ENCODE data around the gene CHST10.

CHST10 gene

DNA sequence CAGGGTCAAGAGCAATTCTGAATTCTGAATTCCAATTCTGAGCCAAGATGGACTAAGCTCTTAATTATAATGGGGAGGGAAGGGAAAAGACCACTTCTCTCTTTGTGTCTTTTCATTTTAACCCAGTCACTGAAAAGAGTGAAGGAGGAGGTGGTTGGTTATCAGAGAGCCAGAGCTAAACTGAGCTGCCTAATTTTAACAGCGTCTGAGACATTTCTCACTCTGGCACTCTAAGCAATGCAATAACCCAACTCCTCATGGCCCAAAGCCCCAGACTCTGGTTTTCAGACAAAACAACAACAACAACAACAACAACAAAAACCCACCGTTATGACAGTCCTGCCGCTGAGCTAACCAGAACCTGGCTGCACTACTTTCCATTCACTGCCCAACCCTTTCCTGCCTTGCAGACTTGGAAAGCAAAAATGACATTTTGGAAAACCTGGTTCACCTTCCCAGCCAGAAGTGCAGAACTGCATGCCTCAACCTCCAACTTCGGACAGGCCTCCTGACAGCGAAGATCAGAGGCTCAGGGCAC lies 1.0 kb downstream of the CHST10 start:
- no peak overlapping the region for H3K27ac ChIP-seq (ENCODE audit: poor library complexity, severe bottlenecking)
- DNase-seq (ENCODE audit: low spot score) (no peak), ATAC-seq (ENCODE audit: low read depth) (peak; percentile 17; the same call in 1 of the 3 replicates)
- no peaks in the 10 kb centered on the region for H3K36me3 ChIP-seq (ENCODE audit: low read depth)
- peak overlapping the region; percentile 95 for H3K4me3 ChIP-seq (ENCODE audit: severe bottlenecking)
- peaks cover 3% of the 10 kb centered on the region for H3K4me1 ChIP-seq (ENCODE audit: insufficient read depth, poor library complexity, severe bottlenecking)
- TF ChIP-seq CTCF (IDR thresholded peaks at IDR 0.05; ENCODE audit: poor library complexity, severe bottlenecking), result no peak
- no peaks in the 10 kb centered on the region for H3K27me3 ChIP-seq (ENCODE audit: insufficient read depth, poor library complexity, severe bottlenecking)
- no peaks in the 10 kb centered on the region for H3K9me3 ChIP-seq (ENCODE audit: severe bottlenecking)

DNA sequence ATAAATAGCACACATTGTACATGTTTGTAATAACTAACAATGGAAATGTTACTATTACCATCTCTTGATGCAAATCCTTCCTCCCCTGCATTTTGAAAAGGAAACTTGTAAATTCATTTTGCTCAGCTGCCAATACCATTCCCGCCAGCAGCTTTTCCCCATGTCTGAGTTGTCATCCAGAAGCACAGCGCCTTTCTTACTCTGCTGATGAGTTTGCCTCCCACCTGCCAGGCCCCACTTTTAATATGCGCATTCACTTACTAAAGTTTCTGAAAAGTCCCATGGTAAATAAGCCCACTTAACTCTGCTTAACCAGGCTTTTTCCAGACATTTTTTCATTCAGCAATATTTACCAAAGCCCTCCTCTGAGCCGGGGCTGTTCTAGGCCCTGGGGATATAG lies 3.9 kb downstream of the CHST10 start:
- Histone ChIP-seq H3K27ac (ENCODE audit: poor library complexity, severe bottlenecking) (no peak overlapping the region), H3K4me3 (ENCODE audit: severe bottlenecking) (no peak overlapping the region), H3K36me3 (ENCODE audit: low read depth) (no peaks in the 10 kb centered on the region), H3K4me1 (ENCODE audit: insufficient read depth, poor library complexity, severe bottlenecking) (peaks cover 3% of the 10 kb centered on the region), H3K27me3 (ENCODE audit: insufficient read depth, poor library complexity, severe bottlenecking) (no peaks in the 10 kb centered on the region), H3K9me3 (ENCODE audit: severe bottlenecking) (no peaks in the 10 kb centered on the region)
- TF ChIP-seq CTCF (IDR thresholded peaks at IDR 0.05; ENCODE audit: poor library complexity, severe bottlenecking), result no peak
- ATAC-seq (ENCODE audit: low read depth), result no peak
- DNase-seq (ENCODE audit: low spot score), result no peak

DNA sequence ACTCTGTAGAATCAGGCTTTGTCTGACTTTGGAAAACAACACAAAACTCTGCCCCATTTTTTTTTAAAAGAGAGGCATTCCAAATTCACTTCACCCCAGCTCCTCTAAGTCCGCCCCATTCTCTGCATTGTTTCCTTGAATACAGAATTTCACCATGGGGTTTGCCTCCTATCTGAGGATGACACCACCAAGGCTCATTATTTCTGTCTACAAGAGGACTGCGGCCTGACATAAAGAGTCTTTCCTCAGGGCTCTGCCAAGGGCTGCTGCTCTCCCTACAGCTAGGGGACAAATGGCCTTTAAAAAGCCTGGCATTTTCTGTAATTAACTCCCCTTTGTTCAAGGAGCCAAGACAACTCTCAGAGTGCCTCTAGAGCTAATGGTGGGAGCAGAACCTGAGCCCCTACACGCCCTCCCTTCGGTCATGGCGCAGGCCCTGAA lies 4.6 kb downstream of the CHST10 start:
- no peaks in the 10 kb centered on the region for H3K36me3 ChIP-seq (ENCODE audit: low read depth)
- no peak for DNase-seq (ENCODE audit: low spot score)
- ATAC-seq (ENCODE audit: low read depth), result no peak
- H3K27me3 ChIP-seq (ENCODE audit: insufficient read depth, poor library complexity, severe bottlenecking), result no peaks in the 10 kb centered on the region
- no peak overlapping the region for H3K4me3 ChIP-seq (ENCODE audit: severe bottlenecking)
- H3K9me3 ChIP-seq (ENCODE audit: severe bottlenecking), result no peaks in the 10 kb centered on the region
- TF ChIP-seq CTCF (IDR thresholded peaks at IDR 0.05; ENCODE audit: poor library complexity, severe bottlenecking), result no peak
- H3K27ac ChIP-seq (ENCODE audit: poor library complexity, severe bottlenecking), result no peak overlapping the region
- peaks cover 3% of the 10 kb centered on the region for H3K4me1 ChIP-seq (ENCODE audit: insufficient read depth, poor library complexity, severe bottlenecking)

DNA sequence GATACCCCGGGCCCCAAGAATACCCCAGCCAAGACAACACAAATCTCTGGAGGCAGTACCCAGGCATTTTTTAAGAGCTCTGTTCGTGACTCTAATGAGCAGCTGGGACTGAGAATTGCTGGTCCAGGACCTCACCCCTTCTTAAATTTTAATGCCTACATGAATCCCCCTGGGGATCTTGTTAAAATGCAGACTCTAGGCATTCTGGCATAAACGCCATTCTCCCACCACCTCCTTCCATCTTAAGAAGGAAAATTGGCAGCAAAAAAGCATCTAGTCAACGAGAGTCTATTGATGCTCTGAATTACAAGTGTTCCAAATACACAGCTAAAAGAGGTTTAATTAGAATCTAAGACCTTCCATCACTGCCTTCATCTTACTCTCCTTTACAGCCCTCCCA lies 5.0 kb downstream of the CHST10 start:
- H3K4me3 ChIP-seq (ENCODE audit: severe bottlenecking), result no peak overlapping the region
- H3K4me1 ChIP-seq (ENCODE audit: insufficient read depth, poor library complexity, severe bottlenecking), result peaks cover 3% of the 10 kb centered on the region
- DNase-seq (ENCODE audit: low spot score), result no peak
- no peak for ATAC-seq (ENCODE audit: low read depth)
- no peaks in the 10 kb centered on the region for H3K9me3 ChIP-seq (ENCODE audit: severe bottlenecking)
- TF ChIP-seq CTCF (IDR thresholded peaks at IDR 0.05; ENCODE audit: poor library complexity, severe bottlenecking), result no peak
- H3K36me3 ChIP-seq (ENCODE audit: low read depth), result no peaks in the 10 kb centered on the region
- no peaks in the 10 kb centered on the region for H3K27me3 ChIP-seq (ENCODE audit: insufficient read depth, poor library complexity, severe bottlenecking)
- H3K27ac ChIP-seq (ENCODE audit: poor library complexity, severe bottlenecking), result no peak overlapping the region

DNA sequence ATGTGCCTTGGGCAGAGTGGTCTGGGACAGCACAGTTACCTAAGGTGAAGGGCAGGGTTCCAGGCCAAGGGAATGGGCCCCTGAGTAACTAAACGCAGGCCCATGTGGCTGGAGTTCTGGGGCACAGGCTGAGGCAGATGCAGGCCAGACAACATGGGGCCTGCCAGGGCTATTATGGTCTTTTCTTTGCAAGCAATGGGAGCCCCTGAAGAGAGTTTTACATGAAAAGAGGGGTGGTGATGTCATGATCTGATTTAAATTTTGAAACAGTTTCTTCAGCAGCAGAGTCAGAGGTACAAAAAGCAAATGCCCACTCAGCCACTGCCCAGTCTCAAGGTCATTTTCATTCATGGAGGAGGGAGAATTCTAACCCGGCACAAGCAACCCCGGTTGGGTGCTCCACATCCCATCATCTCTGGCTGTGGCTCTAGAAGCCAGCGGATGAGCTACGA lies 5.6 kb downstream of the CHST10 start:
- ATAC-seq (ENCODE audit: low read depth), result no peak
- DNase-seq (ENCODE audit: low spot score), result no peak
- H3K27me3 ChIP-seq (ENCODE audit: insufficient read depth, poor library complexity, severe bottlenecking), result no peaks in the 10 kb centered on the region
- TF ChIP-seq CTCF (IDR thresholded peaks at IDR 0.05; ENCODE audit: poor library complexity, severe bottlenecking), result no peak
- no peaks in the 10 kb centered on the region for H3K9me3 ChIP-seq (ENCODE audit: severe bottlenecking)
- H3K36me3 ChIP-seq (ENCODE audit: low read depth), result no peaks in the 10 kb centered on the region
- no peak overlapping the region for H3K27ac ChIP-seq (ENCODE audit: poor library complexity, severe bottlenecking)
- peaks cover 3% of the 10 kb centered on the region for H3K4me1 ChIP-seq (ENCODE audit: insufficient read depth, poor library complexity, severe bottlenecking)
- no peak overlapping the region for H3K4me3 ChIP-seq (ENCODE audit: severe bottlenecking)

Measured in RWPE2 (cell line).